Astrocyte (in vitro differentiated cells and primary cell): ENCODE data around the gene RAPSN.

Source experiments
- CTCF ChIP-seq: IDR thresholded peaks from 2 replicates; pipeline ENCODE4 v1.5.1; 2011; ENCODE audit warnings: low read depth, mild to moderate bottlenecking, inconsistent platforms, low read length, moderate library complexity; ENCODE audit not compliant: insufficient read depth
- EZH2 ChIP-seq: IDR thresholded peaks from 2 replicates; pipeline ENCODE4 v1.6.1; 2012; ENCODE audit warnings: mild to moderate bottlenecking, low read length, inconsistent platforms; ENCODE audit not compliant: insufficient read depth

GRCh38 chr11:47415091-47415854, 33.7 kb downstream of the RAPSN start:
- no peak for TF ChIP-seq CTCF
- TF ChIP-seq EZH2: no peak
